ENCODE results near the gene FIGNL2.

The FIGNL2 gene

DNA sequence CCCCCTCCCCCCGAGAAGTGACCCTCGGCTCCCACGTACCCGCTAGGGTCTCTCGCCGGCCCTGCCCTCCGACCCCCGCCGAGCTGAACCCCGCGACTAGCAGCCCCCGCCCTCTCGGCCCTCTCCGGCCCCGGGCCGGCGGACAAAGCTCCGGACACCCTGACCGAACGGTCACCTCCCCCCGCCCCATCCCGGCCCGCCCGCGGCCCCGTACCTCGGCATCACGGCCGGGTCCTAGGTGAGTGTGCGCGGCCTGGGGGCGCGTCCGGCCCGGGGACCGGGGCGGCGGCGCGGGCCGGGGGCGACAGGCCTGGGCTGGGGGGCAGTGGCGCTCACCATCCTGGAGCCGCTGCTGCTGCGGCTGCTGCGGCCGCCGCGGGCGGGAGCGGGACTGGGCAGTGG is at the start of gene FIGNL2:
Gene FIGNL2 (minus strand): TSS at position 393 of the 402 bp plus-strand sequence. CDS start 26,305 bp downstream, outside the sequence.
- Histone ChIP-seq H4K20me1 (ENCODE audit: insufficient read depth, low read length) (no peaks in the 10 kb centered on the region), H3K4me3 (ENCODE audit: low read length) (no peak within 1 kb of the TSS), H3K9me3 (ENCODE audit: insufficient read depth, low read length) (no peaks in the 10 kb centered on the region), H2AFZ (ENCODE audit: low read depth, low read length) (no peak within 1 kb of the TSS), H3K27ac (ENCODE audit: low read length) (no peak within 1 kb of the TSS), H3K79me2 (ENCODE audit: low read length) (no peaks in the 10 kb centered on the region), H3K4me2 (ENCODE audit: low read length) (no peak within 1 kb of the TSS), H3K27me3 (ENCODE audit: low read depth, low read length) (peaks cover 42% of the 10 kb centered on the region), H3K9ac (ENCODE audit: low read length) (no peak within 1 kb of the TSS), H3K36me3 (replicated peaks; ENCODE audit: low read depth, low read length) (no peaks in the 10 kb centered on the region), H3K4me1 (ENCODE audit: low read length) (no peaks in the 10 kb centered on the region)
- TF ChIP-seq CTCF (IDR thresholded peaks at IDR 0.05; ENCODE audit: low read depth, low read length) (no peak), EZH2phosphoT487 (IDR thresholded peaks at IDR 0.05; ENCODE audit: low read depth) (no peak)

- H3K27me3 ChIP-seq (ENCODE audit: low read depth, low read length): peaks cover 24% of the 10 kb centered on the region
- no peaks in the 10 kb centered on the region for H3K36me3 ChIP-seq (replicated peaks; ENCODE audit: low read depth, low read length)
- H3K9me3 ChIP-seq (ENCODE audit: insufficient read depth, low read length): no peaks in the 10 kb centered on the region
- H4K20me1 ChIP-seq (ENCODE audit: insufficient read depth, low read length): no peaks in the 10 kb centered on the region
- H2AFZ ChIP-seq (ENCODE audit: low read depth, low read length): no peak overlapping the region
- H3K4me1 ChIP-seq (ENCODE audit: low read length): peaks cover 7% of the 10 kb centered on the region
- H3K9ac ChIP-seq (ENCODE audit: low read length): no peak overlapping the region
- no peak overlapping the region for H3K4me2 ChIP-seq (ENCODE audit: low read length)
- no peak overlapping the region for H3K4me3 ChIP-seq (ENCODE audit: low read length)
- no peak overlapping the region for H3K27ac ChIP-seq (ENCODE audit: low read length)
- no peaks in the 10 kb centered on the region for H3K79me2 ChIP-seq (ENCODE audit: low read length)
- TF ChIP-seq EZH2phosphoT487 (IDR thresholded peaks at IDR 0.05; ENCODE audit: low read depth): no peak
Measured at GRCh38 chr12:51897181-51897580, 48.7 kb upstream of the FIGNL2 start.

DNA sequence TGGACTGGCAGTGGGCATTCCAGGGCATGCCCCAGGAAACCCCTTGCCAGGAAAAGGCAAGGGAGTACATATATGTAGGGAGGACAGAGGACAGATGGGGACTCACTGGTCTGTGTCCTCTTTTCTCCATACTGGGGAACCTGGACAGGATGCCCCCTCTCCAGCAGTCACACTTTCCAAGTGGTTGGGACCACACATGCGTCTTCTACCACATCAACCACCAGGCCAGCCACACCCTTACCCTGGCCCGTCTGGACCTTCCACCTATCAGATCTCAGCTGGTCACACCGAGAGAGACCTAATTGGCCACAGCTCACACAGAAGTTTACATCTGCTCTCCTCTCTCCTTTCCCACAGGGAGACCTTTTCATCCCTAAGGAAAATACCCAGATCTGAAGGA is 47.7 kb upstream of the FIGNL2 start:
- H3K27ac ChIP-seq (ENCODE audit: low read length): no peak overlapping the region
- no peaks in the 10 kb centered on the region for H4K20me1 ChIP-seq (ENCODE audit: insufficient read depth, low read length)
- no peak overlapping the region for H2AFZ ChIP-seq (ENCODE audit: low read depth, low read length)
- no peak overlapping the region for H3K4me2 ChIP-seq (ENCODE audit: low read length)
- H3K79me2 ChIP-seq (ENCODE audit: low read length): no peaks in the 10 kb centered on the region
- no peaks in the 10 kb centered on the region for H3K36me3 ChIP-seq (replicated peaks; ENCODE audit: low read depth, low read length)
- H3K4me1 ChIP-seq (ENCODE audit: low read length): peaks cover 7% of the 10 kb centered on the region
- H3K9me3 ChIP-seq (ENCODE audit: insufficient read depth, low read length): no peaks in the 10 kb centered on the region
- H3K27me3 ChIP-seq (ENCODE audit: low read depth, low read length): peaks cover 24% of the 10 kb centered on the region
- H3K9ac ChIP-seq (ENCODE audit: low read length): no peak overlapping the region
- no peak for TF ChIP-seq EZH2phosphoT487 (IDR thresholded peaks at IDR 0.05; ENCODE audit: low read depth)
- no peak for TF ChIP-seq CTCF (IDR thresholded peaks at IDR 0.05; ENCODE audit: low read depth, low read length)
- no peak overlapping the region for H3K4me3 ChIP-seq (ENCODE audit: low read length)

DNA sequence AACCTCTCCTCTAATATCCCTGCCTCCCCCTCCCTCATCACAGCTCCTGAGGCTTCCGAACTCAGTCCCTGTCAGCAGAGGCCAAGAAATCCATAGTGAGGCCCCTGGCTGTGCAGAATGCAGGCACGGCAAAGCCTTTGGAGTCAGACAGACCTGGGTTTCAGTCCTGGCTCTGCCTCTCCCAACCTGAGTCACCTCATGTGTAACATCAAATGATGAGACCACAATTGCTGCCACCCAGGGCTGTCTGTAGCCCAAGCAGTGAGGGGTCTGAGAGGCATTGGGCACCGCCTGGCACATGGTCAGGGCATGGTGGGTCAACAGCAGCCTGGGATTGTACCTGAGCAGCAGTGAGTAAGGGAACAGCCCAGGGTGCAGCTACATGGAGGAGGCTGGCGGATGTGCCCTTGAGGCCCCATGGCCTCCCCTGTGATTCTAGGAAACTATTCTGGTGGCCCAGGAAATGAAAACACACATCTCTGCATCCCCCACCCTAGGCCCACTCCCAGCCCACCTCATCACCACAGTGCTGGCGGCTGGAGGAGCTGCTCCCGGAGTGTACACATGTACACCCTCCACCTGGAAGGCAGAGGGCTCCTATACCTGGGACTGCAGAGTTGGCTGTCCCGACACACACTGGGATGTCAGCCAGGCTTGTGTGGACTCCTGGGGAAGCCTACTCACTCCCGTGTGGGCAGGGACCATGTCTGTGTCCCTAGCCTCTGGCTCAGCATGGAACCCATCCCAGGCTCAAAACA is 47.0 kb upstream of the FIGNL2 start:
- Histone ChIP-seq H3K36me3 (replicated peaks; ENCODE audit: low read depth, low read length) (no peaks in the 10 kb centered on the region), H4K20me1 (ENCODE audit: insufficient read depth, low read length) (no peaks in the 10 kb centered on the region), H3K27me3 (ENCODE audit: low read depth, low read length) (peaks cover 24% of the 10 kb centered on the region), H3K27ac (ENCODE audit: low read length) (no peak overlapping the region), H3K9me3 (ENCODE audit: insufficient read depth, low read length) (no peaks in the 10 kb centered on the region), H3K4me3 (ENCODE audit: low read length) (no peak overlapping the region), H3K9ac (ENCODE audit: low read length) (no peak overlapping the region), H3K4me1 (ENCODE audit: low read length) (peaks cover 7% of the 10 kb centered on the region), H3K79me2 (ENCODE audit: low read length) (no peaks in the 10 kb centered on the region), H2AFZ (ENCODE audit: low read depth, low read length) (no peak overlapping the region), H3K4me2 (ENCODE audit: low read length) (no peak overlapping the region)
- TF ChIP-seq CTCF (IDR thresholded peaks at IDR 0.05; ENCODE audit: low read depth, low read length) (no peak), EZH2phosphoT487 (IDR thresholded peaks at IDR 0.05; ENCODE audit: low read depth) (no peak)
